Osteocyte (in vitro differentiated cells): ENCODE data around the gene TOR1AIP2. TPM values are rescaled to one million over a fixed set of nuclear protein-coding genes. Genes with fewer than 3 reads are reported as not detected.

Source experiments
- DNase-seq: peaks from one replicate; pipeline ENCODE4 v3.0.0; 2021; ENCODE audit warnings: mixed read lengths; ENCODE audit not compliant: unreplicated experiment; ENCODE audit errors: extremely low spot score
- H3K27ac Mint-ChIP-seq: one replicate; pipeline ENCODE4 v1.8.0; 2021; ENCODE audit warnings: mild to moderate bottlenecking, mixed read lengths; ENCODE audit not compliant: unreplicated experiment
- H3K27me3 Mint-ChIP-seq: one replicate; pipeline ENCODE4 v1.8.0; 2021; ENCODE audit warnings: mixed read lengths; ENCODE audit not compliant: unreplicated experiment
- H3K36me3 Mint-ChIP-seq: one replicate; pipeline ENCODE4 v1.8.0; 2021; ENCODE audit warnings: mixed read lengths; ENCODE audit not compliant: unreplicated experiment
- H3K4me1 Mint-ChIP-seq: one replicate; pipeline ENCODE4 v1.8.0; 2021; ENCODE audit warnings: mixed read lengths; ENCODE audit not compliant: unreplicated experiment
- H3K4me3 Mint-ChIP-seq: one replicate; pipeline ENCODE4 v1.8.0; 2021; ENCODE audit warnings: mild to moderate bottlenecking, moderate library complexity, mixed read lengths; ENCODE audit not compliant: unreplicated experiment
- H3K9me3 Mint-ChIP-seq: one replicate; pipeline ENCODE4 v1.8.0; 2021; ENCODE audit warnings: mixed read lengths; ENCODE audit not compliant: unreplicated experiment
- total RNA-seq: library from RNA; stranded (reverse); gene quantifications from 2 replicates; pipeline ENCODE4 v1.2.1, GENCODE V29; 2021
- TF ChIP-seq, protein P1 (sequence below): fragments of 200-600 bp; sonication (generic); IDR thresholded peaks from 2 replicates; pipeline ENCODE4 v1.5.0; 2021; ENCODE audit warnings: antibody characterized with exemption, mild to moderate bottlenecking, moderate library complexity

The TOR1AIP2 gene
- total RNA-seq, 1 donor from 2014 or later: 85.5 TPM

DNA sequence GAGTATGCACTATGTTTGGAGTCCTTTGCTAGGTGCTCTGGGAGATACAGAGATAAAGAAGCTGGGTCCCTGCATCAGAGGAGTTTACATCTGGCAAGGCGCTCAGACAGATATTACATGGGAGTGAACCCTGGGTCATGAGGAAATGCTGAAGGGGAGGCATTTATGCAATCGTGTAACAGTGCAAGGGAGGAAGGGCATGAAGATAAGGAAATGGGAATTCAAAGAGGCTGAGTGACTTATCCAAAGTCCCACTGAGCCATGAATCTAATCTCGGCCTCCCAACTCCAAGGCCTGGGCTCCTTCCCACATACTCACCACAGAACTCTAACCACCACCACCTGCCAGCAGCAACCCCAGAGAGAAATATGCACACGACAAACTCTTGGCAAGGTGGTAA, 82.9 kb downstream of the TOR1AIP2 start:
- Mint-ChIP-seq H3K4me3 (no peak overlapping the region), H3K27ac (no peak overlapping the region), H3K4me1 (no peaks in the 10 kb centered on the region), H3K9me3 (no peaks in the 10 kb centered on the region), H3K27me3 (peaks cover 45% of the 10 kb centered on the region), H3K36me3 (no peaks in the 10 kb centered on the region)
- DNase-seq: no peak
- TF ChIP-seq, protein P1, sequence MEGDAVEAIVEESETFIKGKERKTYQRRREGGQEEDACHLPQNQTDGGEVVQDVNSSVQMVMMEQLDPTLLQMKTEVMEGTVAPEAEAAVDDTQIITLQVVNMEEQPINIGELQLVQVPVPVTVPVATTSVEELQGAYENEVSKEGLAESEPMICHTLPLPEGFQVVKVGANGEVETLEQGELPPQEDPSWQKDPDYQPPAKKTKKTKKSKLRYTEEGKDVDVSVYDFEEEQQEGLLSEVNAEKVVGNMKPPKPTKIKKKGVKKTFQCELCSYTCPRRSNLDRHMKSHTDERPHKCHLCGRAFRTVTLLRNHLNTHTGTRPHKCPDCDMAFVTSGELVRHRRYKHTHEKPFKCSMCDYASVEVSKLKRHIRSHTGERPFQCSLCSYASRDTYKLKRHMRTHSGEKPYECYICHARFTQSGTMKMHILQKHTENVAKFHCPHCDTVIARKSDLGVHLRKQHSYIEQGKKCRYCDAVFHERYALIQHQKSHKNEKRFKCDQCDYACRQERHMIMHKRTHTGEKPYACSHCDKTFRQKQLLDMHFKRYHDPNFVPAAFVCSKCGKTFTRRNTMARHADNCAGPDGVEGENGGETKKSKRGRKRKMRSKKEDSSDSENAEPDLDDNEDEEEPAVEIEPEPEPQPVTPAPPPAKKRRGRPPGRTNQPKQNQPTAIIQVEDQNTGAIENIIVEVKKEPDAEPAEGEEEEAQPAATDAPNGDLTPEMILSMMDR: no peak

DNA sequence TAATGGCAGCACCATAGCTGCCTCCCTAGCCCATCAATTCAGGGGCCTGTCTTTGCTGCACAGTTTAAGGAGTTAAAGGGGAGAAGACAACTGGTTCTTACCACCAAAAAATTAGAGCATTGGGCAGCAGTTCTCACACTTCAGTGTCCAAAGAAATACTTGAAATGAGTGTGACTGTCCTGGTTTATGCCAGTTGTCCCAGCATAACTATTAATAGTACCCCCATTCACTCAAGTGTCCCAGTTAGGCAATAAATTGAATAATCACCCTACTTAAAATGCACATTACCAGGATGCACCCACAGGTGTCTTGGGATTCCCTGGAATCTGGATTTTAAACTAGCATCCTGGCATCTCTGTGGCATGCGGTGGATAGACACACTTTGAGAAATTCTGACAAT, 83.5 kb downstream of the TOR1AIP2 start:
- Mint-ChIP-seq H3K27me3 (peaks cover 47% of the 10 kb centered on the region), H3K4me3 (no peak overlapping the region), H3K27ac (no peak overlapping the region), H3K4me1 (no peaks in the 10 kb centered on the region), H3K9me3 (no peaks in the 10 kb centered on the region), H3K36me3 (no peaks in the 10 kb centered on the region)
- no peak for DNase-seq
- TF ChIP-seq, protein P1: no peak

DNA sequence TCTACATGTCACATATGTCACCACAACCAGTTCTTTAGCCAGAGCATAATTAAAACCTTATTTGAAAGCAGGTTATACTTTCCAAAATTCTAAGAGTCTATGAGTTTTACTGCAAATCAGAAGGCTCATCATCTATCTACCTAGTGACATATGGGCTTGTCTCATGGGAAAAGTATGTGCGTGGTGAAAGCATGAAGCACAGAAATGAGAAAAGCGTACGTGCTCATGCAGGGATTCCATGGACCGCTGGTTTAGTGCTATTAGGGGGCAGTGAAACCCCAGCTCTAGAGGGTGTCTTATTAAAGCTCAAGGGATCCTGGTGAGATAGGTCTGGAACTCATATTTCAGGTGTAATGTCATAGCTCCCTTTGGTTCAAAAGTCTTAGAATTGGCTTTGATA, 84.3 kb downstream of the TOR1AIP2 start:
- H3K9me3 Mint-ChIP-seq: no peaks in the 10 kb centered on the region
- no peaks in the 10 kb centered on the region for H3K4me1 Mint-ChIP-seq
- H3K4me3 Mint-ChIP-seq: no peak overlapping the region
- no peak for DNase-seq
- H3K27ac Mint-ChIP-seq: no peak overlapping the region
- H3K36me3 Mint-ChIP-seq: no peaks in the 10 kb centered on the region
- H3K27me3 Mint-ChIP-seq: peaks cover 50% of the 10 kb centered on the region
- TF ChIP-seq, protein P1: no peak

Other genes starting within 250 kb of the TOR1AIP2 start
- not detected in 2 replicates for gene FAM163A, start 134.5 kb downstream of the TOR1AIP2 start, total RNA-seq
- 53.7 and 60.6 TPM in 2 replicates for gene TOR1AIP1, start 4.5 kb upstream of the TOR1AIP2 start, total RNA-seq
- 41.4 and 42.2 TPM in 2 replicates for gene CEP350, start 77.0 kb upstream of the TOR1AIP2 start, total RNA-seq